ENCODE data around the gene FDX2. TPM values are rescaled to one million over a fixed set of nuclear protein-coding genes. Genes with fewer than 3 reads are reported as not detected.

Gene FDX2
- total and polyA plus RNA-seq, 2 experiments from 2014 or later = 28.7 to 35.0 TPM

- Histone ChIP-seq H3K4me1 (ENCODE audit: insufficient read depth) (peaks cover 19% of the 10 kb centered on the region; the same call in 1 of the 2 replicates), H3K36me3 (ENCODE audit: insufficient read depth) (no peaks in the 10 kb centered on the region), H3K79me2 (replicated peaks; ENCODE audit: insufficient read depth) (no peaks in the 10 kb centered on the region), H3K27me3 (ENCODE audit: insufficient read depth) (no peaks in the 10 kb centered on the region), H3F3A (replicated peaks; ENCODE audit: low read depth) (peaks cover 6% of the 10 kb centered on the region; the same call in 1 of the 2 replicates), H4K20me1 (replicated peaks; ENCODE audit: insufficient read depth) (no peaks in the 10 kb centered on the region), H3K27ac (ENCODE audit: low read depth) (no peak overlapping the region), H3K9me2 (ENCODE audit: insufficient read depth) (no peaks in the 10 kb centered on the region), H2AFZ (peak overlapping the region; percentile 81), H3K4me2 (peak overlapping the region; percentile 62; the same call in 1 of the 2 replicates), H3K4me3 (no peak overlapping the region)
- TF ChIP-seq CREB1 (CRISPR knock-in tag; IDR thresholded peaks at IDR 0.05; ENCODE audit: low read depth) = no peak
- TF ChIP-seq EZH2 (IDR thresholded peaks at IDR 0.05; ENCODE audit: low read depth, unreplicated experiment) = no peak
- TF ChIP-seq STAT1 (IDR thresholded peaks at IDR 0.05; ENCODE audit: unreplicated experiment) = no peak
- no peak for TF ChIP-seq ZNF114 (CRISPR knock-in tag; IDR thresholded peaks at IDR 0.05)
- no peak for TF ChIP-seq JUNB (IDR thresholded peaks at IDR 0.05; ENCODE audit: unreplicated experiment)
- TF ChIP-seq, protein P1, sequence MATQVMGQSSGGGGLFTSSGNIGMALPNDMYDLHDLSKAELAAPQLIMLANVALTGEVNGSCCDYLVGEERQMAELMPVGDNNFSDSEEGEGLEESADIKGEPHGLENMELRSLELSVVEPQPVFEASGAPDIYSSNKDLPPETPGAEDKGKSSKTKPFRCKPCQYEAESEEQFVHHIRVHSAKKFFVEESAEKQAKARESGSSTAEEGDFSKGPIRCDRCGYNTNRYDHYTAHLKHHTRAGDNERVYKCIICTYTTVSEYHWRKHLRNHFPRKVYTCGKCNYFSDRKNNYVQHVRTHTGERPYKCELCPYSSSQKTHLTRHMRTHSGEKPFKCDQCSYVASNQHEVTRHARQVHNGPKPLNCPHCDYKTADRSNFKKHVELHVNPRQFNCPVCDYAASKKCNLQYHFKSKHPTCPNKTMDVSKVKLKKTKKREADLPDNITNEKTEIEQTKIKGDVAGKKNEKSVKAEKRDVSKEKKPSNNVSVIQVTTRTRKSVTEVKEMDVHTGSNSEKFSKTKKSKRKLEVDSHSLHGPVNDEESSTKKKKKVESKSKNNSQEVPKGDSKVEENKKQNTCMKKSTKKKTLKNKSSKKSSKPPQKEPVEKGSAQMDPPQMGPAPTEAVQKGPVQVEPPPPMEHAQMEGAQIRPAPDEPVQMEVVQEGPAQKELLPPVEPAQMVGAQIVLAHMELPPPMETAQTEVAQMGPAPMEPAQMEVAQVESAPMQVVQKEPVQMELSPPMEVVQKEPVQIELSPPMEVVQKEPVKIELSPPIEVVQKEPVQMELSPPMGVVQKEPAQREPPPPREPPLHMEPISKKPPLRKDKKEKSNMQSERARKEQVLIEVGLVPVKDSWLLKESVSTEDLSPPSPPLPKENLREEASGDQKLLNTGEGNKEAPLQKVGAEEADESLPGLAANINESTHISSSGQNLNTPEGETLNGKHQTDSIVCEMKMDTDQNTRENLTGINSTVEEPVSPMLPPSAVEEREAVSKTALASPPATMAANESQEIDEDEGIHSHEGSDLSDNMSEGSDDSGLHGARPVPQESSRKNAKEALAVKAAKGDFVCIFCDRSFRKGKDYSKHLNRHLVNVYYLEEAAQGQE (IDR thresholded peaks at IDR 0.05; ENCODE audit: unreplicated experiment) = no peak
- TF ChIP-seq, protein P2, sequence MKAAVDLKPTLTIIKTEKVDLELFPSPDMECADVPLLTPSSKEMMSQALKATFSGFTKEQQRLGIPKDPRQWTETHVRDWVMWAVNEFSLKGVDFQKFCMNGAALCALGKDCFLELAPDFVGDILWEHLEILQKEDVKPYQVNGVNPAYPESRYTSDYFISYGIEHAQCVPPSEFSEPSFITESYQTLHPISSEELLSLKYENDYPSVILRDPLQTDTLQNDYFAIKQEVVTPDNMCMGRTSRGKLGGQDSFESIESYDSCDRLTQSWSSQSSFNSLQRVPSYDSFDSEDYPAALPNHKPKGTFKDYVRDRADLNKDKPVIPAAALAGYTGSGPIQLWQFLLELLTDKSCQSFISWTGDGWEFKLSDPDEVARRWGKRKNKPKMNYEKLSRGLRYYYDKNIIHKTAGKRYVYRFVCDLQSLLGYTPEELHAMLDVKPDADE (IDR thresholded peaks at IDR 0.05) = no peak
- TF ChIP-seq CTCF (conservative IDR thresholded peaks at IDR 0.05; ENCODE audit: low read depth in 2 of 2) = no peak
- Mint-ChIP-seq H3K4me3 (no peak overlapping the region), H3K27ac (no peak overlapping the region), H3K36me3 (ENCODE audit: low read depth) (no peaks in the 10 kb centered on the region), H3K9me3 (no peaks in the 10 kb centered on the region; the same call in 2 of the 3 replicates), H3K27me3 (ENCODE audit: insufficient read depth, low read depth, poor library complexity) (peaks cover 11% of the 10 kb centered on the region), H3K4me1 (peaks cover 14% of the 10 kb centered on the region)
- DNase-seq (ENCODE audit: low spot score) = no peak
- no peak for ATAC-seq
Observed at GRCh38 chr19:10339977-10340376, 24.2 kb upstream of the FDX2 start.
